Stimulated activated CD8-positive, alpha-beta memory T cell treated with anti-CD3 and anti-CD28 coated beads, Interleukin-2, amount 100 ng/mL, for 48 hours (primary cell): ENCODE data around the gene GRM4.

ENCODE experiments used
- DNase-seq, 2 donors: peaks; one replicate each; pipeline ENCODE4 v3.0.0-alpha.2; 2020; ENCODE audit warnings: low read depth in 2 of 2

Gene GRM4

DNA sequence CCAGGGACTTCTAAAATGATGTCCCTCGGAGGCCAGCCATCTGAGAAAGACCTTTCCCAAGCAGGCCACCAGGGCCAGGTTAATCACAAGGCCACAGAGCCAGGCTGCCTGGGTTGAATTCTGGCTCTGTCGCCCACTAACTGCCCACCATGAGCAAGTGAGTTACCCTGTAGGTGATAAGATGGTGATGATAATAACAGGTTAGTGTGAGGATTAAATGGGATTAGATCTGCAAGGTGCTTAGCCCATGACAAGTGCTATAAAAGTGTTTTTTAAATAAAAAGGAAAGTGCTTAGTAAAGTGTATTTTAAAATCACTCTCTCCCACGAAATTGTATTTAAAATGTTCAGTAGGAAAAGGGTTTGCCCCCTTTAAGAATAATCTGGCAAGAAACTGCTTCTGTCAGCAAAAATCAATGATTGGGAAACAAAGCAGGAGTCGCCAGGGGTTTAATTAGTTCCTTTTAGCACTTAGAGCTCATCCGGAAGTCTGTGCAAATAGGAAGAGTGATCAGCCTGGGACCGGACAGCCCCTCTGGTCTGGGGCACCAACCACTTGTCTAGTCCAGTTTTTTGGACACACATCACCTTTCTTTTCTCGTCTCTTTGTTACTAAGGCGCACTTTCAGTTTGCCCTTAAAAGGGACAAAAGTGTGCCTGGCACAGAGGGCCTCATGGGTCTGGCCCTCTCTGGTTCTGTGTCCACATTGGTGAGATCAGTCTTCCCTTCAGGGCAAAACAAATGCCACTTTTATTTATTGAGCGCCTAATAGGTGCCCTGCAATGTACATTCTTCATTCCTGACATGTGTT, 150.4 kb downstream of the GRM4 start:
- no peak for DNase-seq

DNA sequence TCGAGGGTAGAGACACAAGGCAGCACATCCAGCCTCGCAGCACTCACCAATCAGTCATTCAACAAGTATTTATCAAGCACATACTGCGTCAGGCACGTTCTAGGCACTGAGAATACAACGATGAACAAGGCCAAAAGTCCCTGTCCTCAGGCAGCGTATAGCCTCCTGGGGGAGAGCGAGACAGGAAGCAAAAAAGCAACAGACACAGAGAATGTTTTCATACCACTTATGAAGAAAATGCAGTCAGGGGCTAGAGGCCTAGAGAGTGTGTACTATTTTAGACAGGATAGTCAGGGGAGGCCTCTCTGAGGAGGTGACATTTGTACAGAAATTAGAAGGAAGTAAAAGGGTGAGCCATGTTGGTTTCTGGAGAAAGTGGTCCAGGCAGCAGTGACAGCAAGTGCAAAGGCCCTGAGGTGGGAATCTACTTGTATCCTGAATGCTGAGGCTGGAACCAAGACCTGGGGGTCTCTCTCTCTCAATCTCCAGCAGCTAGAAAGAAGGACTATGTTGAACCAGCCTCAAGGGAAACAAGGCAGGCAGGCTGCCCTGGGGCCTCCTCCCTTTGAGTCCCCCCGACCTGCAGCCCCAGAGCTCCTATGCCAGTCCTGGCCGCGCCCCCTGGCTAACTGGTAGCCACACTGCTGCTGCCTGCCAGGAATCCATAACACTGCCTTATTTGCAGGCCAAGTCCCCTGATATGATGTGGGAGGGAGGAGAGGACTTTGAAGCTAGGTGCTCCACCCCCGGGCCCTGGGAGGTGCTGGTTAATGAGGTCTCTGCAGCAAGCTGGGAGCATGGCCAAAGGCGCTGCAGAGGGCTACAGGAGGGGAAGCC, 151.2 kb downstream of the GRM4 start:
- no peak for DNase-seq

DNA sequence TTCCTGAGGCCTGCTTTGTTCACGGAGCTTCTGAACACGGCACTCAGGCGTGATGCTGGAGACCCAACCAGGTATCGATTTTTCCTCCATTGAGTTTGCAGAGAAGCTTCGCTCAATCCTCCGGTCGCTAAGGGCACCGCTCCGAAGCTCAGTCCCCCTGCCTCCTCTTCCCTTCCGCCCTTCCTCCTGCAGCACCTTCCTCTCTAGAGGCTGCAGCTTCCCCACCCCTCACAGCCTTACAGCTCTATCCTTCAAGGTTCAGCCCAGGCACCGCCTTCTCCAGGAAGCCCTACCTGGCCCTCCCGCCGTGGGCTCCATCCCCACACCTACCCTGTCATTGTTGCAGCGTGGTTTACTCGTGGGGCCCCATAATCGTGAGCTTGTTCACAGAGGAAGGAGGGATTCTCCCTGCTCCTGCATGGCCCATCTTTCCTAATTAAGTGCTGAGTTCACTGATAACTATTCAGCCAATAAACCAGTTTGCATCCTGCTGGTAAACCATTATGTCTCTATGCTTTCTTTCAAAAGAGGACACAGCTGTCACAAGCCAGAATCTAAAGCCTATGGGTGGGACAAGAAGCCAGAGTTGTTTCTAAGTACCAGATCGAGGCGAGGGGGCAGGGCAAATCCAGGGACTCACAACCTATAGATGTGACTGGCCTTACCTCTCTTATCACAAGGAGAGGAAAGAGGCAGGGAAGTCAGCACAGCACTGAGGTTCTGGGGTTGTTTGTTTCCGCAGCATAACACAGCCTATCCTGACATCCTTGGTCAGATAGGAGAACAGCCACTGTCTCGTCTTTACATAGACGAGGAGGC, 152.0 kb downstream of the GRM4 start:
- no peak for DNase-seq

DNA sequence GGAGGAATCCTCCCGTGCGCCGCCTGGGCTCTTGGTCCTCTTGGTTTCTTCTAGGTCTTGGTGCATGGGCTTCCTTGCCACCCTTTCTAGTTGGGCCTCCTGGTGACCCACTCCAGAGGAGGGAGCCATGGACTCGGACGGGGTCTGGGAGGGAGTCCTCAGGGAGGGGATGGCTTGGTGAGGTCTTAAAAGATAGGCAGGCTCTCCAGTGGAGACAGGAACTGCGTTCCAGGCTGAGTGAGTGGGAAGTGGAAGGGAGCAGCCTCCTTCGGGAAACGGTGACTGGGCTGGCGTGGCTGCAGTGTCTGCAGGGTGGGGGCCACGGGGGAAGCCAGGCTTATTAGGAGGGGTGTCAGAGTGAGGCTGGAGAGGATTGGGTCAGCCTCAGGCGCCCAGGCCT, 152.8 kb downstream of the GRM4 start:
- no peak for DNase-seq

DNA sequence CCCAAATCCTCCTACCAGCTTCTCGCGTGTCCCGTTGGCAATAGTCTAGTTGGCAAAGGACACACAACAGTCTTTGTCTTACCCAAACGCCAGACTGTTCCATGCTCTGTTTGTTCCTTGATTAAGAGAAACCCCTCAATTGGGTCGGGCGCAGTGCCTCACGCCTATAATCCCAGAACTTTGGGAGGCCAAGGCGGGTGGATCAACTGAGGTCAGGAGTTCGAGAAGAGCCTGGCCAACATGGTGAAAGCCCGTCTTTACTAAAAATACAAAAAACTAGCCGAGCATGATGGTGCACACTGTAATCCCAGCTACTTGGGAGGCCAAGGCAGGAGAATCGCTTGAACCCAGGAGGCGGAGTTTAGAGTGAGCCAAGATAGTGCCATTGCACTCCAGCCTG, 153.7 kb downstream of the GRM4 start:
- DNase-seq: no peak

DNA sequence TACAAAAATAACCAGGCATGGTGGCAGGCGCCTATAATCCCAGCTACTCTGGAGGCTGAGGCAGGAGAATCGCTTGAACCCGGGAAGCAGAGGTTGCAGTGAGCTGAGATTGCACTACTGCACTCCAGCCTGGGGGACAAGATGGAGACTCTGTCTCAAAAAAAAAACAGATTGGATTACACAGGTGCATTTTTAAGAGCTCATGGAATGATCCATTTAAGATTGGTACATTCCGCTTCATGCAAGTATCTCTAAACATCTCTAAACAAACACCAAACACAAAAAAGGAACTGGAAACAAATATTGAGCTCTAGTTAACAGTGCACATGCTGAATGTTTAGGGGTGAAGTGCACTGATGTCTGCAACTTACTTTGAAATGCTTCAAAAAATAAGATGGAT, 154.3 kb downstream of the GRM4 start:
- DNase-seq: no peak

DNA sequence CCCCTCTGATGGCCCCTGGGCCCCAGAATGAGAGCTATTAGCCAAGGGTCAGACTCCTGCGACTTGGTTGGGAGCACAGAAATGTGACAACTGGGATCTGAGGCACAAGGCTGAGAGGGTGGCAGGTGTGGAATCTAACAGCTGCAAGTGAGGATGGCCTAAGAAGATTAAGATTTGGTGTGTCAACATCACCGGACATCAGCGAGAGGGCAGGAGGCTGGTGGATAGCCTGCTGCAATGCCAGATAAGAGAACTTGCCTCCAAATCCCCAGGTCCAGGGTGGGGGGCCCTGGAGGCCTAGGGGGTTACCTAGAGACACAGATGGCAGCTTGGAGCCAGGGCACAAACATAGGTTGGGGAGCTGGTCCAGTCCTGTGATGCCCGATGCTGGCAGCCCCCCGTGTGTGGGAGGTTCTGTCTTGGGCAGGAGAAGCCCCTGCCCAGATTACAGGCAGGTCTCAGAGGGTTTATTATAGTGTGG, 155.8 kb downstream of the GRM4 start:
- DNase-seq: no peak

DNA sequence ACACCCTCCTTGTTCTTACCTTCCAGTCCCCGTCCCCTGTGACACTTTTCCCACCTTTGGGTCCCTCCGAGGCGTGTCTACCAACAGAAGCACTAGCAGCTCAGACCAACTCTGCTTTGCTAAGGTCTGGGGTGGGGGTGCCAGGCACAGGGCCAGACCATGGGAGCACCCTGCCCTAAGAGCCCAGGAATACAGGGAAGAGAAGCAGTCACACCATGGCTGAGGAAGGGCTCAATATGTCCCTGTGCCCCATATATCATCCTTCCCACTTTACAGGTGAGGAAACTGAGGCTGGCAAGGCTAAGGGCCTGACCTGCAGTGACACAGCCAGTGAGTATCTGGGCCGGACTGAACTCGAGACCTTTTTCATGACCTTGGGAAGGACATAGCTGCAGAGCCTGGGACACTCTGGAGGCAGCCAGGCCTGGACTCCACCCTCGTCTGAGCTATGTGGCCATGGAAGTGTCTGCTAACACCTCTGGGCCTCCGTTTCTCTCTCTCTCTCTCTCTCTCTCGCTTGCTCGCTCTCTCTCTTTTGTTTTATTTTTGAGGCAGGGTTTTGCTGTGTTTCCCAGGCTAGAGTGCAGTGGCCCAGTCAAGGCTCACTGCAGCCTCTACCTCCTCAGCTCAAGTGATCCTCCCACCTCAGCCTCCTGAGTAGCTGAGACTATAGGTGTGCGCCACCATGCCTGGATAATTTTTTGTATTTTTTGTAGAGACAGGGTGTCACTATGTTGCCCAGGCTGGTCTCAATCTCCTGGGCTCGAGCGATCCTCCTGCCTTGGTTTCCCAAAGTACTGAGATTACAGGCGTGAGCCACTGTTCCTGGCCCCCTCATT, 156.7 kb downstream of the GRM4 start:
- no peak for DNase-seq

DNA sequence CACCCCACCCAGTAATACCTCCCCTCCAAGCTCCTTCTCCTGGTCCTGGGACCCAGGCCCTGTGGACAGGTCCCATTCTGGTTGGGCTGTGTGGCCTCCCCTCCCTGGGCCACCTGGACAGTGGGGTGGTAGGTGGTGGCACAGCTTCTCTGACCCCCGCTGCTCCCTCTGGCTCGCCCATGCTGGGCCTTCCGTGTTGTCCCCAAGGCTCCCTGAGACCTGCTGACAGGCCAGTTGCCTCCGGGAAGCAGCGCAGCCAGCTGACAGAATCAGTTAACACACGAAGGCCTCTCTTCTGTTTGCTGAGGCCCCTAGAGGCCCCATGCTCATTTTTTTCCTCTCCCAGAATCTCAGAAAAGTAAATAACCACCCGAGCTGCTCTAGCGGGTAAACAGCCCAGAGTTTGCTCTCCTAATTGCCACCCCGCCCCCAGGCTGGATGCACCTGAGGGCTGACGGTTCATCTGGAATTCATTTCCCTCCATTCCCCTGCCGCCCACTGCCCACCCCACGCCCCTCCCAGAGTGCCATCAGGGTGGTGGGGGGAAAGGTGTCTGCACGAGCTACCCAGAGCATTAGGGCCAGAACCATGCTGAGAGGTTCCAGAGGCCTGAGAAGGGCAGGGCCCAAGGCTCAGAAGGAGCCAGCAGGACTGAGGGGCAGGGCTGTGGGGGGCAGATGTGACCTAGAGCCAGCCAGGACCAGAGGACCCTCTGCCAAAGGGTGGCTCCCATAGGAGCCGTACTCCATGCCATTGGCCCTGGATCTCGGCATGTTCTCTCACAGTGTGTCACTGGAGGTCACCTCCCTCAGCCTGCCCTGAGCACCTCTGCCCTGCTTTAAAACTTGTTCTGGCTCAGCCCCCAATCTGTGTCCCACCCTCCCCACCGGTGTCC, 157.5 kb downstream of the GRM4 start:
- DNase-seq: no peak

DNA sequence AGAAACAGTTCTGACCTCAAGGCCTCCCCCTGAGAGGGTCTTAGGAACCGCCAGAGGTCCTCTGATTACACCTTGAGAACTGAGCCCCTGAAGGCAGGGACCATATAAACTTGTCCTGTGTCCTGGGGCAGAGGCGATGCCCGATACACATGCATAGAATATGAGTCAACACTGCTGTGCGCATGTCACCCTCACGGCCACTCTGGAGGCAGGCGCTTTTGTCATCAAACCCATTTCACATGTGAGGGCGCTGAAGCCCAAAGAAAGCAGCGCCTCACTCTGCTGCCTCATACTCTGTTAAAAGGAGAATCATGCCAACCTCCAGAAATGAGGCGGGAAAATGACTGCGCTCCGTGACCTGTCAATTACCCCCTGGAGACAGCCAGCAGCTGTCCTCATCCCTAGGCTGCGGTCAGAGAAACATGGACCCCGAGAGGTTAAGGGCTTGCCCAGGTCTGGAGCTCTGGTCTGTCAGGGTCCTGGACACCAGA, 158.3 kb downstream of the GRM4 start:
- DNase-seq: no peak

DNA sequence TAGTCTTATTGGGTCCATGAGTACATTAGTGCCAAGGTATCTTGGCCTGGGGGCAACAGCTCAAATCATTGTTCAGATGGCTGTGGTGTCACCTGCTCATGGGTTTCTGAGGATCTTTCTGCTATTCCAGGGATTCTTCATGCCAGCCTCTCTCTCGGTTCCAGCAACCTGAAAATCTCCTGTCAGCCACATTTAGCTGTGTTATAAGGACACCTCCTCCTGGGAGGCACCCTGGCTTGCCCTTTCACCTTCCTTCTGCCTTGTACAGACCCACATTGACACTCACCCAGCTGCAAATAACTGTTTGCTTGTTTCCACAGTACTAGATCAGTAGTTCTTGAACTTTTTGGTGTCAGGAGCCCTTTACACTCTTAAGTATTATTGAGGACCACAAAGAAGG, 159.9 kb downstream of the GRM4 start:
- no peak for DNase-seq

DNA sequence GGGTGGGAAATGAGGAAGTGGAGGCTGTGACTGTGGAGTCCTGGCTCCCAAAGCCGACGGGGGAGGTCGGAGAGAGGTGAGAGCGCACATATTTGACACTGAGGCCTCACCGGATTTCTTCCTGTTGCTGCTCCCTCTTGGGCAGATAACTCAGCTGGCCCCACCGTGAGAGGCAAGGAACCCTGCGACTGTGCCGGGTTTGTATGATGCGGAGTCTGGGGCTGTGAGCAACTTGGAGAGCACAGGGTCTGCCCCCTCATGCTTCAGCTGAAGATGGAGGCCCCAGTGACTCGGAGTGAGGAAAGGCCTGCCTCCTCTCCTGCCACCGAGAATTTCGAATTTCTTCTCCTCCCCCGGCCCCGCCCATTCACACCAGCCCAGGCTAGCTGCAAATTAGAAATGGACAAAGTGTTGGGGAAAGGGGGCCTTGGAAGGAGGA, 160.6 kb downstream of the GRM4 start:
- no peak for DNase-seq

DNA sequence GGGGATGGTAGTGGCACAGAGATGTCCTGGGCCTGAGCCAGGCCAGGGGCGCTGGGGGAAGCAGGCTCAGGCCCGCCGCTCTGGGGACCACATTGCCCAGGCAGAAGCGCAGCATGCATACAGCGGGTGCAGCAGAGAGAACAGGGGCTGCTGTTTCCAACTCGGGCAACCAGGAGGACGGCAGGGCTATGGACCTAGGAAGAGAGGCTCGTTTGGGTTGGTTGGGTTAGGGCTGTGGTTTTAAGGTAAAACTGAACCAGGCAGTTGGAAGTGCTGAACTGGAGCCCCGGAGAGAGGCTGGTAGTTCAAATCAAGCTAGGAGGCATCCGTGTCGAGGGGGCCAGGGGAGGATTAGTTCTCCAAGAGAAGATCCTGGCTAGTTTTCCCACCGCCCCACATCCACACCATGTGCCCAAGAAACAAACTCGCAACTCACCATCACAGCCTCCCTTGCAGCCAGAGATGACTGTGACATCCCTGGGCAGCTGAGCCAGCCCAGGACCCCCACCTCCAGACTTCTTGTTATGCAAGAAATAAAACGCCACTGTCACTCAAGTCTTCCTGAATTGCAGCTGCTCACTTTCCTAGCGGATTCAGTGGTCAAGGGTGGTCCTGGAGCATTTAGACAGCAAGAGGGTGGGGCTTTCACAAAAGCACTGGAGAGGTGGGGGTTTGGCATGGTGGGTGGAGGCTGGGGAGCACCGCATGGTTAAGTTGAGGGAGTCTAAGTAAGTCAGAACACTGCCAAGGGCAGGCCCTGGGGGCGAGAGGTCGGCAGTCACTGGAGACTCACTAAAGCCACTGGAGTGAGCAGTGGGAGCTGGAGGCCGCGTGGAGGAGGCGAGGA, 161.2 kb downstream of the GRM4 start:
- no peak for DNase-seq

DNA sequence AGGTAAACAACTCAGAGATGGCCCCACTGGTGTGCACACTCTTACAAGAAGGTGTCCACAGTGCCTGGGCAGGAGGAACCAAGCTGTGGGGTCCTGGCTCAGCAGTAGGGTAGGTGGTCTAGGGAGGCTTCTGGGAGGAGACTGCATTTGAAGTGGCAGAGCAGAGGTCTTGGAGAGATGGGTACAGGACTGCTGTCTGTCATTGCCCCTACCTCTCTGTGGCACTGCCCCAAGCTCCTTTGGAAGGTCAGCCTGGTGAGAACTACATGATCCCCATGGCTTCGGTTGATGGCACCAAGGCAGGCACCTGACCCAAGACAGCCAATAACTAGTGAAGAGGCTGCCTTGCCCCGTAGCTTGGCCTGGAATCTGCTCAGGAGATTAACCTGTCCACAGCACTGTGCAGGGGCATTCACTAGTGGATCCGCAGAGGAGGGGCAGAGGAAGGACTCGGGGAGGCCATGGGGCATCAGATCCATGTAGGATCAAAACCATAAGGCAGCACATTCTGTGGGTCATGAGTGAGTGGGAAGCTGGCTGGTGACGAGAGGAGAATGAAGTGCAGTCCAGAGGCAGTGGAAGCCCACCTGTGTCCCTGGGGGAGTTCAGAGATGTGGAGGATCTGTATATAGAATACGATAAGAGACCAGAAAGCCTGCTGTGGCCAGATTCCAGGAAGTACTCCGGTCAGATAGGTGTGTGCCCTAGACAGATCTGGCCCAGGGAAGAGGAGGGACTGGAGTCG, 162.0 kb downstream of the GRM4 start:
- DNase-seq: no peak

DNA sequence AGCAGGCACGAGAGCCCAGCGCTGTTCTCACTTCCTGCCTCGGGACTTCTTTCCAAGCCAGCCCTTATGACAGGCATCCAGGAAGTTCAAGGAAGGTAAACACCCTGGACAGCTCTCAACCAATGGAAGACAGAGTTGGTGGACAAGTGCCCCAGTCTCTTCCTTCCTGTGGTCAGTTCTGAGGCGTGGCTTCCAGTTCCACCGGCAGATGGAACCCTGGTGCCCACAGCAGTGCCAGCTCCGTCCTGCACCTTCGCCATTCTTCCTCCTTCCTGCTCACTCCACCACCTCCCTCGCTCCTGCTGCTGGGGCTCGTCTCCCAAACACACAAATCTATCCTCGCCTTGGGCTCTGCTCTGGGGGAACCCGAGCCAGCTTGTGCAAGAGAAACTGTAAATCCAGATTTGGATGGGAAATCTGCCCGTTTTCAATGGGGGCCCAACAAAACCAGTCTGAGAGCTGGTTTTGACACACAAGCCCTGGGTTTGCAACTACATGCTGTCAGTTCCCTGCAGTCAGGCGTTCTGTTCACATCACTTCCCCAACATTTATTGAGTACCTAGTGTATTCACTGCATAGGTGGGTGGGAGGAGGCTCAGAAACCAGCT, 162.7 kb downstream of the GRM4 start:
- no peak for DNase-seq

DNA sequence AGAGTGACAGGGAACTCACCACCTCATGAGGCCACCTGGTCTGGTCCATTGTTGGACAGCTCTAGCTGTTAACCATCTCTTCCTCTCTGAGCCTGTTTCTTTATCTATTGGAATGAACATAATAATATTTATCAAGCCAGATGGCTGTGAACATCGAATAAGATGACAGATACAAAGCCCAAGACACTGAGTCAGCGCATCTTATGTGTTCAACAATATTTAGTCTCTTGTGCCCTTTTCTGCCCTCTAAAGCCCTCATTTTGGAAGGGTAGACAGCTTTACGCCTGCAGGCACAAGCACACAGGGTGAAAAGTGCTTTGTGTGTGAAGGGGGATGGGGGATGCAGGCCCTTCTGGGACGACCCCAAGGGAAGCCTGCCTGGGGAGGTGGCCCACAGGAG, 164.0 kb downstream of the GRM4 start:
- DNase-seq: no peak

DNA sequence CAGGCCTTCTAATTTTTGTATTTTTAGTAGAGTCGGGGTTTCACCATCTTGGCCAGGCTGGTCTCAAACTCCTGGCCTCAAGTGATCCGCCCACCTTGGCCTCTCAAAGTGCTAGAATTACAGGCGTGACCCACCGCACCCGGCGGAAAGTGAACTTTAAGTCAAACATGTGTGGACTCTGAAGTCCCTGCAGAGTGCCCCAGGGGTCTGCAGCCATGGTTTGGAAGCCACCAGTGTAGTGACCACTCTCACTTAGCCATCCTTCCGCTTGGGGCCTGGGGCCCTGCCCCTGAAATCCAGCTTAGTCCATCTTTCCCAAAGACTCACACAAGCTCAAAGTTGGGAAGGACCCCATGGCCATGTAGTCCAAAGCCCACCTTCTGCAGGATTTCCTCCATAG, 164.5 kb downstream of the GRM4 start:
- DNase-seq: no peak
